Breast epithelium (tissue), 3 donors: Measurements from ENCODE around the gene PIGV.

ENCODE experiments used
- CTCF ChIP-seq, 3 donors: fragments of 450-650 bp; IDR thresholded peaks; one replicate each; pipeline ENCODE4 v1.5.1; 2016 to 2017; ENCODE audit warnings: antibody characterized with exemption in 3 of 3, mild to moderate bottlenecking in 3 of 3, moderate library complexity in 3 of 3
- POLR2AphosphoS5 ChIP-seq, 3 donors: sonication (generic); formaldehyde crosslinking; IDR thresholded peaks; one replicate each; pipeline ENCODE4 v1.6.1; 2017; ENCODE audit warnings: antibody characterized with exemption in 3 of 3

GRCh38 chr1:26740023-26740634 is 47.6 kb upstream of the PIGV start:
- no peak for TF ChIP-seq CTCF (IDR thresholded peaks at IDR 0.05)
- no peak for TF ChIP-seq POLR2AphosphoS5 (IDR thresholded peaks at IDR 0.05)
